ENCODE measurements around the gene RTCB. TPM values are rescaled to one million over a fixed set of nuclear protein-coding genes. Genes with fewer than 3 reads are reported as not detected.

The RTCB gene
- total and polyA plus RNA-seq, 2 experiments from 2014 or later, result 52.5 to 99.0 TPM

DNA sequence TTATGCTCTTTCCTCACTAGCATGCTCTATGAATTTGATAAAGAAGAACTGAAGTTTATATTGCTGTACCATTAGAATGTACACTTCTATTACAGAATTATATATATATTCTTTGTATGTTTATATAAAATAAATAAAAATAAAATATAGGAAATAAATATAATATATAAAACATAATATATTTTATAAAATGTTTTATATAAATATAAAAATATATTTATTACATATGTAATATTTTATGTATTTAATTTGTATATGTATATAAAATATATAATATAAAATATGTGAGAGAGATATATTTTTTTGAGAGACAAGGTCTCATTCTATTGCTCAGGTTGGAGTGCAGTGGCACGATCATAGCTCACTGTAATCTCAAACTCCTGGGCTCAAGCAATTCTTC, 18.3 kb upstream of the RTCB start:
- Mint-ChIP-seq H3K4me1 (no peaks in the 10 kb centered on the region), H3K4me3 (no peak overlapping the region), H3K27me3 (ENCODE audit: insufficient read depth, low read depth, poor library complexity) (peaks cover 6% of the 10 kb centered on the region), H3K36me3 (ENCODE audit: low read depth) (no peaks in the 10 kb centered on the region), H3K9me3 (no peaks in the 10 kb centered on the region), H3K27ac (no peak overlapping the region)
- Histone ChIP-seq H3K4me3 (no peak overlapping the region), H3K4me1 (ENCODE audit: insufficient read depth) (no peaks in the 10 kb centered on the region), H3K27me3 (ENCODE audit: insufficient read depth) (peaks cover 34% of the 10 kb centered on the region), H3K36me3 (ENCODE audit: insufficient read depth) (no peaks in the 10 kb centered on the region), H3K79me2 (replicated peaks; ENCODE audit: insufficient read depth) (no peaks in the 10 kb centered on the region), H4K20me1 (replicated peaks; ENCODE audit: insufficient read depth) (no peaks in the 10 kb centered on the region), H3K4me2 (no peak overlapping the region), H3K9me2 (ENCODE audit: insufficient read depth) (no peaks in the 10 kb centered on the region), H3F3A (replicated peaks; ENCODE audit: low read depth) (no peaks in the 10 kb centered on the region), H2AFZ (no peak overlapping the region), H3K27ac (ENCODE audit: low read depth) (no peak overlapping the region)
- ATAC-seq, result no peak
- TF ChIP-seq POLR2AphosphoS5 (IDR thresholded peaks at IDR 0.05; ENCODE audit: low read depth), result no peak
- no peak for TF ChIP-seq STAT1 (IDR thresholded peaks at IDR 0.05; ENCODE audit: unreplicated experiment)
- no peak for TF ChIP-seq ZNF114 (CRISPR knock-in tag; IDR thresholded peaks at IDR 0.05)
- no peak for TF ChIP-seq JUNB (IDR thresholded peaks at IDR 0.05; ENCODE audit: unreplicated experiment)
- TF ChIP-seq ZNF331 (CRISPR knock-in tag; IDR thresholded peaks at IDR 0.05; ENCODE audit: low read depth), result no peak
- TF ChIP-seq, protein P1, sequence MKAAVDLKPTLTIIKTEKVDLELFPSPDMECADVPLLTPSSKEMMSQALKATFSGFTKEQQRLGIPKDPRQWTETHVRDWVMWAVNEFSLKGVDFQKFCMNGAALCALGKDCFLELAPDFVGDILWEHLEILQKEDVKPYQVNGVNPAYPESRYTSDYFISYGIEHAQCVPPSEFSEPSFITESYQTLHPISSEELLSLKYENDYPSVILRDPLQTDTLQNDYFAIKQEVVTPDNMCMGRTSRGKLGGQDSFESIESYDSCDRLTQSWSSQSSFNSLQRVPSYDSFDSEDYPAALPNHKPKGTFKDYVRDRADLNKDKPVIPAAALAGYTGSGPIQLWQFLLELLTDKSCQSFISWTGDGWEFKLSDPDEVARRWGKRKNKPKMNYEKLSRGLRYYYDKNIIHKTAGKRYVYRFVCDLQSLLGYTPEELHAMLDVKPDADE (IDR thresholded peaks at IDR 0.05), result no peak
- TF ChIP-seq, protein P2, sequence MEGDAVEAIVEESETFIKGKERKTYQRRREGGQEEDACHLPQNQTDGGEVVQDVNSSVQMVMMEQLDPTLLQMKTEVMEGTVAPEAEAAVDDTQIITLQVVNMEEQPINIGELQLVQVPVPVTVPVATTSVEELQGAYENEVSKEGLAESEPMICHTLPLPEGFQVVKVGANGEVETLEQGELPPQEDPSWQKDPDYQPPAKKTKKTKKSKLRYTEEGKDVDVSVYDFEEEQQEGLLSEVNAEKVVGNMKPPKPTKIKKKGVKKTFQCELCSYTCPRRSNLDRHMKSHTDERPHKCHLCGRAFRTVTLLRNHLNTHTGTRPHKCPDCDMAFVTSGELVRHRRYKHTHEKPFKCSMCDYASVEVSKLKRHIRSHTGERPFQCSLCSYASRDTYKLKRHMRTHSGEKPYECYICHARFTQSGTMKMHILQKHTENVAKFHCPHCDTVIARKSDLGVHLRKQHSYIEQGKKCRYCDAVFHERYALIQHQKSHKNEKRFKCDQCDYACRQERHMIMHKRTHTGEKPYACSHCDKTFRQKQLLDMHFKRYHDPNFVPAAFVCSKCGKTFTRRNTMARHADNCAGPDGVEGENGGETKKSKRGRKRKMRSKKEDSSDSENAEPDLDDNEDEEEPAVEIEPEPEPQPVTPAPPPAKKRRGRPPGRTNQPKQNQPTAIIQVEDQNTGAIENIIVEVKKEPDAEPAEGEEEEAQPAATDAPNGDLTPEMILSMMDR (conservative IDR thresholded peaks at IDR 0.05; ENCODE audit: low read depth in 2 of 2), result no peak
- TF ChIP-seq CREB1 (CRISPR knock-in tag; IDR thresholded peaks at IDR 0.05; ENCODE audit: low read depth), result no peak
- TF ChIP-seq NANOG (IDR thresholded peaks at IDR 0.05; ENCODE audit: borderline replicate concordance), result no peak
- TF ChIP-seq, protein P3, sequence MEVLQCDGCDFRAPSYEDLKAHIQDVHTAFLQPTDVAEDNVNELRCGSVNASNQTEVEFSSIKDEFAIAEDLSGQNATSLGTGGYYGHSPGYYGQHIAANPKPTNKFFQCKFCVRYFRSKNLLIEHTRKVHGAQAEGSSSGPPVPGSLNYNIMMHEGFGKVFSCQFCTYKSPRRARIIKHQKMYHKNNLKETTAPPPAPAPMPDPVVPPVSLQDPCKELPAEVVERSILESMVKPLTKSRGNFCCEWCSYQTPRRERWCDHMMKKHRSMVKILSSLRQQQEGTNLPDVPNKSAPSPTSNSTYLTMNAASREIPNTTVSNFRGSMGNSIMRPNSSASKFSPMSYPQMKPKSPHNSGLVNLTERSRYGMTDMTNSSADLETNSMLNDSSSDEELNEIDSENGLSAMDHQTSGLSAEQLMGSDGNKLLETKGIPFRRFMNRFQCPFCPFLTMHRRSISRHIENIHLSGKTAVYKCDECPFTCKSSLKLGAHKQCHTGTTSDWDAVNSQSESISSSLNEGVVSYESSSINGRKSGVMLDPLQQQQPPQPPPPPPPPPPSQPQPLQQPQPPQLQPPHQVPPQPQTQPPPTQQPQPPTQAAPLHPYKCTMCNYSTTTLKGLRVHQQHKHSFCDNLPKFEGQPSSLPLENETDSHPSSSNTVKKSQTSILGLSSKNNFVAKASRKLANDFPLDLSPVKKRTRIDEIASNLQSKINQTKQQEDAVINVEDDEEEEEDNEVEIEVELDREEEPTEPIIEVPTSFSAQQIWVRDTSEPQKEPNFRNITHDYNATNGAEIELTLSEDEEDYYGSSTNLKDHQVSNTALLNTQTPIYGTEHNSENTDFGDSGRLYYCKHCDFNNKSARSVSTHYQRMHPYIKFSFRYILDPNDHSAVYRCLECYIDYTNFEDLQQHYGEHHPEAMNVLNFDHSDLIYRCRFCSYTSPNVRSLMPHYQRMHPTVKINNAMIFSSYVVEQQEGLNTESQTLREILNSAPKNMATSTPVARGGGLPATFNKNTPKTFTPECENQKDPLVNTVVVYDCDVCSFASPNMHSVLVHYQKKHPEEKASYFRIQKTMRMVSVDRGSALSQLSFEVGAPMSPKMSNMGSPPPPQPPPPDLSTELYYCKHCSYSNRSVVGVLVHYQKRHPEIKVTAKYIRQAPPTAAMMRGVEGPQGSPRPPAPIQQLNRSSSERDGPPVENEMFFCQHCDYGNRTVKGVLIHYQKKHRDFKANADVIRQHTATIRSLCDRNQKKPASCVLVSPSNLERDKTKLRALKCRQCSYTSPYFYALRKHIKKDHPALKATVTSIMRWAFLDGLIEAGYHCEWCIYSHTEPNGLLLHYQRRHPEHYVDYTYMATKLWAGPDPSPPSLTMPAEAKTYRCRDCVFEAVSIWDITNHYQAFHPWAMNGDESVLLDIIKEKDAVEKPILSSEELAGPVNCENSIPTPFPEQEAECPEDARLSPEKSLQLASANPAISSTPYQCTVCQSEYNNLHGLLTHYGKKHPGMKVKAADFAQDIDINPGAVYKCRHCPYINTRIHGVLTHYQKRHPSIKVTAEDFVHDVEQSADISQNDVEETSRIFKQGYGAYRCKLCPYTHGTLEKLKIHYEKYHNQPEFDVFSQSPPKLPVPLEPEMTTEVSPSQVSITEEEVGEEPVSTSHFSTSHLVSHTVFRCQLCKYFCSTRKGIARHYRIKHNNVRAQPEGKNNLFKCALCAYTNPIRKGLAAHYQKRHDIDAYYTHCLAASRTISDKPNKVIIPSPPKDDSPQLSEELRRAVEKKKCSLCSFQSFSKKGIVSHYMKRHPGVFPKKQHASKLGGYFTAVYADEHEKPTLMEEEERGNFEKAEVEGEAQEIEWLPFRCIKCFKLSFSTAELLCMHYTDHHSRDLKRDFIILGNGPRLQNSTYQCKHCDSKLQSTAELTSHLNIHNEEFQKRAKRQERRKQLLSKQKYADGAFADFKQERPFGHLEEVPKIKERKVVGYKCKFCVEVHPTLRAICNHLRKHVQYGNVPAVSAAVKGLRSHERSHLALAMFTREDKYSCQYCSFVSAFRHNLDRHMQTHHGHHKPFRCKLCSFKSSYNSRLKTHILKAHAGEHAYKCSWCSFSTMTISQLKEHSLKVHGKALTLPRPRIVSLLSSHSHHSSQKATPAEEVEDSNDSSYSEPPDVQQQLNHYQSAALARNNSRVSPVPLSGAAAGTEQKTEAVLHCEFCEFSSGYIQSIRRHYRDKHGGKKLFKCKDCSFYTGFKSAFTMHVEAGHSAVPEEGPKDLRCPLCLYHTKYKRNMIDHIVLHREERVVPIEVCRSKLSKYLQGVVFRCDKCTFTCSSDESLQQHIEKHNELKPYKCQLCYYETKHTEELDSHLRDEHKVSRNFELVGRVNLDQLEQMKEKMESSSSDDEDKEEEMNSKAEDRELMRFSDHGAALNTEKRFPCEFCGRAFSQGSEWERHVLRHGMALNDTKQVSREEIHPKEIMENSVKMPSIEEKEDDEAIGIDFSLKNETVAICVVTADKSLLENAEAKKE (CRISPR knock-in tag; IDR thresholded peaks at IDR 0.05), result no peak
- TF ChIP-seq, protein P4, sequence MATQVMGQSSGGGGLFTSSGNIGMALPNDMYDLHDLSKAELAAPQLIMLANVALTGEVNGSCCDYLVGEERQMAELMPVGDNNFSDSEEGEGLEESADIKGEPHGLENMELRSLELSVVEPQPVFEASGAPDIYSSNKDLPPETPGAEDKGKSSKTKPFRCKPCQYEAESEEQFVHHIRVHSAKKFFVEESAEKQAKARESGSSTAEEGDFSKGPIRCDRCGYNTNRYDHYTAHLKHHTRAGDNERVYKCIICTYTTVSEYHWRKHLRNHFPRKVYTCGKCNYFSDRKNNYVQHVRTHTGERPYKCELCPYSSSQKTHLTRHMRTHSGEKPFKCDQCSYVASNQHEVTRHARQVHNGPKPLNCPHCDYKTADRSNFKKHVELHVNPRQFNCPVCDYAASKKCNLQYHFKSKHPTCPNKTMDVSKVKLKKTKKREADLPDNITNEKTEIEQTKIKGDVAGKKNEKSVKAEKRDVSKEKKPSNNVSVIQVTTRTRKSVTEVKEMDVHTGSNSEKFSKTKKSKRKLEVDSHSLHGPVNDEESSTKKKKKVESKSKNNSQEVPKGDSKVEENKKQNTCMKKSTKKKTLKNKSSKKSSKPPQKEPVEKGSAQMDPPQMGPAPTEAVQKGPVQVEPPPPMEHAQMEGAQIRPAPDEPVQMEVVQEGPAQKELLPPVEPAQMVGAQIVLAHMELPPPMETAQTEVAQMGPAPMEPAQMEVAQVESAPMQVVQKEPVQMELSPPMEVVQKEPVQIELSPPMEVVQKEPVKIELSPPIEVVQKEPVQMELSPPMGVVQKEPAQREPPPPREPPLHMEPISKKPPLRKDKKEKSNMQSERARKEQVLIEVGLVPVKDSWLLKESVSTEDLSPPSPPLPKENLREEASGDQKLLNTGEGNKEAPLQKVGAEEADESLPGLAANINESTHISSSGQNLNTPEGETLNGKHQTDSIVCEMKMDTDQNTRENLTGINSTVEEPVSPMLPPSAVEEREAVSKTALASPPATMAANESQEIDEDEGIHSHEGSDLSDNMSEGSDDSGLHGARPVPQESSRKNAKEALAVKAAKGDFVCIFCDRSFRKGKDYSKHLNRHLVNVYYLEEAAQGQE (IDR thresholded peaks at IDR 0.05; ENCODE audit: unreplicated experiment), result no peak
- DNase-seq (ENCODE audit: low spot score), result no peak
